GM12873 (cell line): Measurements from ENCODE around the gene TECPR1.

Experiments used
- CTCF ChIP-seq: IDR thresholded peaks from 2 replicates; pipeline ENCODE4 v1.5.1; 2012; ENCODE audit warnings: low read depth, mild to moderate bottlenecking, moderate library complexity, low read length, control low read depth; ENCODE audit not compliant: insufficient read depth; ENCODE audit errors: missing control alignments

The TECPR1 gene

GRCh38 chr7:98214811-98215321 is 37.2 kb downstream of the TECPR1 start:
- TF ChIP-seq CTCF, result no peak

GRCh38 chr7:98213888-98214810 is 37.9 kb downstream of the TECPR1 start:
- no peak for TF ChIP-seq CTCF

- no peak for TF ChIP-seq CTCF
Measured at GRCh38 chr7:98213296-98213887, 38.6 kb downstream of the TECPR1 start.

- no peak for TF ChIP-seq CTCF
Measured at GRCh38 chr7:98212532-98213041, 39.4 kb downstream of the TECPR1 start.

- TF ChIP-seq CTCF, result no peak
Measured at GRCh38 chr7:98211676-98212531, 40.1 kb downstream of the TECPR1 start.

- no peak for TF ChIP-seq CTCF
Measured at GRCh38 chr7:98211221-98211675, 40.8 kb downstream of the TECPR1 start, which contains the start of gene BHLHA15. Gene BHLHA15, plus strand, starts transcription at chr7:98211439. Its CDS starts 871 bp downstream, at chr7:98212310.
